ENCODE measurements around the gene NFAT5.

DNA sequence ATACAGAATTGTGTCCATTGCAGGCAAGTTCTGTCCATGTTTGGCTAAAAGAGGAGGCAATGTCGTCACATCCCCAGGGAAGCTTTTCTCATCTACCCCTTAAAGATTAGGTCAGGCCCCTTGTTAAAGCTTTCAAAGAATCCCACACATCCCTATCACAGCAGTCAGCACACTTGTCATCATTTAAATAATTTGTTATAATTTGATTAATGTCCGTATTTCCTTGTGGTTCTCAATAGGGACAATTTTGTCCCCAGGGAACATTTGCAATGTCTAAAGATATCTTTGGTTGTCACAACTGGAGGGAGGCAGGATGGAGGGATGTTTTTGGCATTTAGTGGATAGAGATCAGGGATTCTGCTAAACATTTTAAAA lies 28.1 kb upstream of the NFAT5 start:
- TF ChIP-seq, protein P1, sequence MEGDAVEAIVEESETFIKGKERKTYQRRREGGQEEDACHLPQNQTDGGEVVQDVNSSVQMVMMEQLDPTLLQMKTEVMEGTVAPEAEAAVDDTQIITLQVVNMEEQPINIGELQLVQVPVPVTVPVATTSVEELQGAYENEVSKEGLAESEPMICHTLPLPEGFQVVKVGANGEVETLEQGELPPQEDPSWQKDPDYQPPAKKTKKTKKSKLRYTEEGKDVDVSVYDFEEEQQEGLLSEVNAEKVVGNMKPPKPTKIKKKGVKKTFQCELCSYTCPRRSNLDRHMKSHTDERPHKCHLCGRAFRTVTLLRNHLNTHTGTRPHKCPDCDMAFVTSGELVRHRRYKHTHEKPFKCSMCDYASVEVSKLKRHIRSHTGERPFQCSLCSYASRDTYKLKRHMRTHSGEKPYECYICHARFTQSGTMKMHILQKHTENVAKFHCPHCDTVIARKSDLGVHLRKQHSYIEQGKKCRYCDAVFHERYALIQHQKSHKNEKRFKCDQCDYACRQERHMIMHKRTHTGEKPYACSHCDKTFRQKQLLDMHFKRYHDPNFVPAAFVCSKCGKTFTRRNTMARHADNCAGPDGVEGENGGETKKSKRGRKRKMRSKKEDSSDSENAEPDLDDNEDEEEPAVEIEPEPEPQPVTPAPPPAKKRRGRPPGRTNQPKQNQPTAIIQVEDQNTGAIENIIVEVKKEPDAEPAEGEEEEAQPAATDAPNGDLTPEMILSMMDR (IDR thresholded peaks at IDR 0.05) = no peak
- no peak for TF ChIP-seq POLR2A (IDR thresholded peaks at IDR 0.05)
